GM18502 (cell line): ENCODE measurements around the gene FUT2.
A peak's percentile ranks its signal among the peaks of the same experiment; 100 is the strongest.
"Not testable (repeated sequence)": the region's sequence is repeated elsewhere in the genome, so short reads cannot be mapped to it uniquely, and the experiment has no call there.

Experiments
- ATAC-seq: cut with Tn5 transposase; IDR thresholded peaks from one replicate; pipeline ENCODE4 v1.9.1; 2021; ENCODE audit warnings: mild to moderate bottlenecking; ENCODE audit not compliant: unreplicated experiment, poor library complexity

Gene FUT2

GRCh38 chr19:48695743-48696352 lies at the start of gene FUT2:
TSS of gene FUT2 (plus strand) at chr19:48695971. CDS start at chr19:48702957, 6,986 bp downstream.
- ATAC-seq: no peak

GRCh38 chr19:48646001-48646721 lies 49.6 kb upstream of the FUT2 start, which contains the start of gene CA11:
TSS of gene CA11 (minus strand) at chr19:48646187. CDS start at chr19:48645632, 555 bp downstream.
- ATAC-seq: peak; percentile 79

- ATAC-seq: no peak
Measured at GRCh38 chr19:48646722-48647216, 49.0 kb upstream of the FUT2 start.

GRCh38 chr19:48648134-48648533 lies 47.6 kb upstream of the FUT2 start:
- no peak for ATAC-seq

GRCh38 chr19:48650974-48651682 lies 44.6 kb upstream of the FUT2 start:
- no peak for ATAC-seq

- ATAC-seq: no peak
Measured at GRCh38 chr19:48651683-48652048, 44.1 kb upstream of the FUT2 start.

GRCh38 chr19:48654299-48655059 lies 41.3 kb upstream of the FUT2 start:
- ATAC-seq: no peak

GRCh38 chr19:48656840-48657474 lies 38.8 kb upstream of the FUT2 start:
- no peak for ATAC-seq

GRCh38 chr19:48657828-48658227 lies 37.9 kb upstream of the FUT2 start:
- not testable (repeated sequence) for ATAC-seq

GRCh38 chr19:48658483-48658882 lies 37.3 kb upstream of the FUT2 start:
- ATAC-seq: no peak

GRCh38 chr19:48659768-48660167 lies 36.0 kb upstream of the FUT2 start:
- ATAC-seq: no peak

GRCh38 chr19:48660852-48661710 lies 34.7 kb upstream of the FUT2 start:
- peak; percentile 86 for ATAC-seq

GRCh38 chr19:48661711-48662090 lies 34.1 kb upstream of the FUT2 start:
- ATAC-seq: no peak

- no peak for ATAC-seq
Measured at GRCh38 chr19:48663667-48664066, 32.1 kb upstream of the FUT2 start.

- ATAC-seq: no peak
Measured at GRCh38 chr19:48664476-48664875, 31.3 kb upstream of the FUT2 start.

- ATAC-seq: no peak
Measured at GRCh38 chr19:48665786-48666185, 30.0 kb upstream of the FUT2 start.

GRCh38 chr19:48668332-48668731 lies 27.4 kb upstream of the FUT2 start:
- no peak for ATAC-seq

- no peak for ATAC-seq
Measured at GRCh38 chr19:48668761-48669160, 27.0 kb upstream of the FUT2 start.
